Esophagus squamous epithelium (tissue), 4 donors: Measurements from ENCODE around the gene PRKAR1A.

Source experiments
- CTCF ChIP-seq, 6 experiments: fragments of 450-650 bp in 4 of 6; fragments of 200-600 bp in 2 of 6; sonication (generic) in 2 of 6; IDR thresholded peaks; one replicate each; pipeline ENCODE4 v1.5.1; 2016 to 2019; ENCODE audit warnings: antibody characterized with exemption in 6 of 6, mild to moderate bottlenecking in 4 of 6, moderate library complexity in 4 of 6
- POLR2A ChIP-seq, 4 donors: fragments of 450-650 bp; IDR thresholded peaks; one replicate each; pipeline ENCODE4 v1.6.1; 2017; ENCODE audit warnings: antibody characterized with exemption in 4 of 4, mild to moderate bottlenecking in 4 of 4, moderate library complexity in 3 of 4

GRCh38 chr17:68588362-68588761, 76.1 kb downstream of the PRKAR1A start:
- TF ChIP-seq POLR2A (IDR thresholded peaks at IDR 0.05) (no peak), CTCF (IDR thresholded peaks at IDR 0.05) (no peak)
